GM12891 (cell line): Measurements from ENCODE around the gene EFNB1.
"Not testable (repeated sequence)": the region's sequence is repeated elsewhere in the genome, so short reads cannot be mapped to it uniquely, and the experiment has no call there.

ENCODE experiments used
- POLR2A ChIP-seq: IDR thresholded peaks from 2 replicates; pipeline ENCODE4 v1.6.1; 2011; ENCODE audit warnings: low read depth, low read length, control low read depth
- POLR2AphosphoS5 ChIP-seq: IDR thresholded peaks from 2 replicates; pipeline ENCODE4 v1.6.1; 2011; ENCODE audit warnings: low read depth, low read length, control low read depth
- TAF1 ChIP-seq: IDR thresholded peaks from 2 replicates; pipeline ENCODE4 v1.6.1; 2011; ENCODE audit warnings: low read depth, low read length, control low read depth

DNA sequence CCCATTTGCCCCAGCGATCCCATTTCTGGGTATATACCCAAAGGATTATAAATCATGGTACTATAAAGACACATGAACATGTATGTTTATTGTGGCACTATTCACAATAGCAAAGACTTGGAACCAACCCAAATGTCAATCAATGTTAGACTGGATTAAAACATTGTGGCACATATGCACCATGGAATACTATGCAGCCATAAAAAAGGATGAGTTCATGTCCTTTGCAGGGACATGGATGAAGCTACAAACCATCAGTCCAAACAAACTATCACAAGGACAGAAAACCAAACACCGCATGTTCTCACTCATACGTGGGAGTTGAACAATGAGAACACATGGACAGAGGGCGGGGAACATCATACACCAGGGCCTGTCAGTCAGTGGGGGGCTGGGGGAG lies 47.5 kb upstream of the EFNB1 start:
- TF ChIP-seq TAF1, POLR2AphosphoS5, POLR2A: not testable (repeated sequence)
